Keratinocyte (primary cell): ENCODE measurements around the gene TSHZ2. TPM values are rescaled to one million over a fixed set of nuclear protein-coding genes. Genes with fewer than 3 reads are reported as not detected.

Experiments
- DNase-seq: peaks from one replicate; pipeline ENCODE4 v3.0.0-alpha.2; 2011; ENCODE audit warnings: low read depth, missing footprints, low spot score
- FAIRE-seq: peaks from 2 replicates; lab custom pipeline; 2011; peaks lifted over from hg19 to GRCh38; lab: Jason Lieb, UNC
- H2AFZ ChIP-seq: 2 replicates; pipeline ENCODE4 v1.6.0; 2012; ENCODE audit warnings: low read length, control low read depth, inconsistent platforms; ENCODE audit not compliant: control insufficient read depth
- H3K27ac ChIP-seq: 2 replicates; pipeline ENCODE4 v1.5.1; 2011; ENCODE audit warnings: low read length; ENCODE audit not compliant: control insufficient read depth, insufficient read depth
- H3K27me3 ChIP-seq: 3 replicates; pipeline ENCODE4 v1.6.0; 2011; ENCODE audit warnings: low read length; ENCODE audit not compliant: control insufficient read depth, insufficient read depth; ENCODE audit errors: extremely low read depth
- H3K36me3 ChIP-seq, 2 experiments: 2 replicates in 1 of 2; 3 replicates in 1 of 2; pipeline ENCODE4 v1.5.1; 2011; ENCODE audit warnings: low read length in 2 of 2, mild to moderate bottlenecking in 1 of 2; ENCODE audit not compliant: control insufficient read depth in 2 of 2, insufficient read depth in 2 of 2; ENCODE audit errors: extremely low read depth in 1 of 2
- H3K4me1 ChIP-seq: 3 replicates; pipeline ENCODE4 v1.5.1; 2011; ENCODE audit warnings: low read length; ENCODE audit not compliant: control insufficient read depth, insufficient read depth; ENCODE audit errors: extremely low read depth
- H3K4me2 ChIP-seq: 3 replicates; pipeline ENCODE4 v1.6.0; 2011; ENCODE audit warnings: low read depth, low read length; ENCODE audit not compliant: control insufficient read depth, insufficient read depth; ENCODE audit errors: extremely low read depth
- H3K4me3 ChIP-seq, 3 experiments: fragments of 200-600 bp in 1 of 3; sonication (generic) in 1 of 3; 2 replicates in 2 of 3; 3 replicates in 1 of 3; pipeline ENCODE4 v1.5.1; 2011 to 2016; ENCODE audit warnings: low read length in 3 of 3, mild to moderate bottlenecking in 3 of 3, control low read depth in 2 of 3, inconsistent platforms in 1 of 3, low read depth in 1 of 3, mixed read lengths in 1 of 3, mixed run types in 1 of 3, moderate library complexity in 1 of 3; ENCODE audit not compliant: control insufficient read depth in 2 of 3, insufficient read depth in 2 of 3; ENCODE audit errors: extremely low read depth in 1 of 3
- H3K79me2 ChIP-seq: 2 replicates; pipeline ENCODE4 v1.6.0; 2012; ENCODE audit warnings: low read length; ENCODE audit not compliant: control insufficient read depth, insufficient read depth
- H3K9ac ChIP-seq: 3 replicates; pipeline ENCODE4 v1.6.0; 2011; ENCODE audit warnings: low read length; ENCODE audit not compliant: control insufficient read depth, insufficient read depth; ENCODE audit errors: extremely low read depth
- H3K9me1 ChIP-seq: 3 replicates; pipeline ENCODE4 v1.6.0; 2011; ENCODE audit warnings: low read length; ENCODE audit not compliant: control insufficient read depth, insufficient read depth; ENCODE audit errors: extremely low read depth
- H3K9me3 ChIP-seq: 2 replicates; pipeline ENCODE4 v1.5.1; 2012; ENCODE audit warnings: low read depth, low read length; ENCODE audit not compliant: control insufficient read depth
- H4K20me1 ChIP-seq: 3 replicates; pipeline ENCODE4 v1.6.0; 2011; ENCODE audit warnings: low read length; ENCODE audit not compliant: control insufficient read depth, insufficient read depth; ENCODE audit errors: extremely low read depth
- EZH2 ChIP-seq: IDR thresholded peaks from one replicate; pipeline ENCODE4 v1.6.1; 2012; ENCODE audit warnings: inconsistent platforms, mild to moderate bottlenecking, low read length, moderate library complexity
- dilution Hi-C: fragments of 300-500 bp; cut with MboI; formaldehyde crosslinking; loops from one replicate; pipeline ENCODE4 v1.7.0; 2020; ENCODE audit warnings: low sequenced_read_pairs; ENCODE audit not compliant: extremely low pct_ligation_motif_present
- polyA plus RNA-seq, 5 experiments: library from polyadenylated mRNA; depleted of rRNA in 3 of 5; stranded (reverse) in 3 of 5; stranded (forward) in 1 of 5; unstranded in 1 of 5; fragments of >200 nt; gene quantifications; 1 replicate in 1 of 5; 2 replicates in 3 of 5; 3 replicates in 1 of 5; pipeline versions ENCODE4 v1.2.1 to v1.2.3, GENCODE V29; 2011 to 2012; ENCODE audit warnings: missing spikeins in 2 of 5, low read depth in 1 of 5, low replicate concordance in 1 of 5
- TF ChIP-seq, protein P1 (sequence below), 3 experiments: IDR thresholded peaks in 1 of 3; conservative IDR thresholded peaks in 1 of 3; optimal IDR thresholded peaks in 1 of 3; 2 replicates in 2 of 3; 3 replicates in 1 of 3; pipeline versions ENCODE3 to v1.5.1; 2011; ENCODE audit warnings: low read length in 3 of 3, mild to moderate bottlenecking in 3 of 3, moderate library complexity in 2 of 3, control low read depth in 1 of 3, inconsistent platforms in 1 of 3; ENCODE audit not compliant: insufficient read depth in 2 of 3; ENCODE audit errors: extremely low read depth in 1 of 3

TSHZ2 gene
- polyA plus RNA-seq, 1 donor (not counting 4 experiments of a cell fraction or from before 2014, with no cell fraction given), result 1.1 TPM

DNA sequence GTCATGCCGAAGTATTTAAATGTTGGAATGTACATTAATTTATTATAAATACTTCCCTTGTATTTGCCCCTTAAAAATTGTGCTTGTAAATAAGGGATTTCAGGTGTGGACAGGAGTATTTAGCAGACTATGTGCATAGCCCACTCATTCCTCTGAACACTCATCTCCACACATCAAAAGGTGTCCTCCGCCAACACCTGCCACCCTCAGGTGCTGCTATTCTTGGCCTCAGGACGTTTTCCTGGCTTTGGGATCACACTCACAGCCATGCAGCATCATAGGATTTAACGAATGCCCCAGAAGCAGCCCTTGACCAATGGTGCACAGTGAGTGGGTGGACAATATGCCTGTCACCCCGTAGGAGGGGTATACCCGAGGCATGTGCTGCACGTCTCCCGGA is 390.6 kb downstream of the TSHZ2 start:
- Histone ChIP-seq H3K9me1 (no peaks in the 10 kb centered on the region), H3K9ac (no peak overlapping the region), H3K4me3 (no peak overlapping the region), H3K9me3 (no peaks in the 10 kb centered on the region), H3K4me2 (no peak overlapping the region), H3K27ac (no peak overlapping the region), H3K27me3 (peaks cover 6% of the 10 kb centered on the region), H3K4me1 (no peaks in the 10 kb centered on the region), H2AFZ (no peak overlapping the region), H3K79me2 (no peaks in the 10 kb centered on the region), H4K20me1 (no peaks in the 10 kb centered on the region), H3K36me3 (no peaks in the 10 kb centered on the region)
- FAIRE-seq, result no peak
- TF ChIP-seq EZH2, result no peak
- TF ChIP-seq, protein P1, sequence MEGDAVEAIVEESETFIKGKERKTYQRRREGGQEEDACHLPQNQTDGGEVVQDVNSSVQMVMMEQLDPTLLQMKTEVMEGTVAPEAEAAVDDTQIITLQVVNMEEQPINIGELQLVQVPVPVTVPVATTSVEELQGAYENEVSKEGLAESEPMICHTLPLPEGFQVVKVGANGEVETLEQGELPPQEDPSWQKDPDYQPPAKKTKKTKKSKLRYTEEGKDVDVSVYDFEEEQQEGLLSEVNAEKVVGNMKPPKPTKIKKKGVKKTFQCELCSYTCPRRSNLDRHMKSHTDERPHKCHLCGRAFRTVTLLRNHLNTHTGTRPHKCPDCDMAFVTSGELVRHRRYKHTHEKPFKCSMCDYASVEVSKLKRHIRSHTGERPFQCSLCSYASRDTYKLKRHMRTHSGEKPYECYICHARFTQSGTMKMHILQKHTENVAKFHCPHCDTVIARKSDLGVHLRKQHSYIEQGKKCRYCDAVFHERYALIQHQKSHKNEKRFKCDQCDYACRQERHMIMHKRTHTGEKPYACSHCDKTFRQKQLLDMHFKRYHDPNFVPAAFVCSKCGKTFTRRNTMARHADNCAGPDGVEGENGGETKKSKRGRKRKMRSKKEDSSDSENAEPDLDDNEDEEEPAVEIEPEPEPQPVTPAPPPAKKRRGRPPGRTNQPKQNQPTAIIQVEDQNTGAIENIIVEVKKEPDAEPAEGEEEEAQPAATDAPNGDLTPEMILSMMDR (optimal IDR thresholded peaks at IDR 0.05 in 1 of 3, IDR thresholded peaks at IDR 0.05 in 1 of 3, conservative IDR thresholded peaks at IDR 0.05 in 1 of 3; ENCODE audit: extremely low read depth in 1 of 3, insufficient read depth in 2 of 3, low read length in 3 of 3), result no peak
- dilution Hi-C loops, result no loop called here
- DNase-seq, result no peak

DNA sequence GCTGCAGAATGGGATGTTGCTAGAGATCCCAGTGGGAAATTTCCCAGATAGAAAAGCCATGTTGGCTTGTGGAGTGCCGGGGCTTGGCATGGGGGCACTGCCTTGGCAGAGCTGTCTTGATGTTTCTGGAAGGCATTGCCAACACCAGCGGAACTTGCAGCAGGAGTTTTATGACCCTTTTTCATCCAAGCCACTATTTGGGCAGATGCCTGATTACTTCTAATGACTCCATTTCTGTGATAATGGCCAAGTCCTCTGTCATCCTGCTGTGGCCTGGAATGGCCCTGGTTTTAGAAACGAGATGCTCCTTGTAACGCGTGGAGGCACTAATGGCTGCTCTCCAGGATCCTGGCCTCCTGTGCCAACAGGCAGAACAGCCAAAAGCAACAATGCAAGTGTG is 392.5 kb downstream of the TSHZ2 start:
- peaks cover 6% of the 10 kb centered on the region for H3K27me3 ChIP-seq
- no peak overlapping the region for H2AFZ ChIP-seq
- FAIRE-seq, result no peak
- no peak overlapping the region for H3K4me2 ChIP-seq
- H3K9me1 ChIP-seq, result no peaks in the 10 kb centered on the region
- no peak overlapping the region for H3K27ac ChIP-seq
- no peak for DNase-seq
- H3K9me3 ChIP-seq, result no peaks in the 10 kb centered on the region
- no peak for TF ChIP-seq EZH2
- TF ChIP-seq, protein P1 (optimal IDR thresholded peaks at IDR 0.05 in 1 of 3, IDR thresholded peaks at IDR 0.05 in 1 of 3, conservative IDR thresholded peaks at IDR 0.05 in 1 of 3; ENCODE audit: extremely low read depth in 1 of 3, insufficient read depth in 2 of 3, low read length in 3 of 3), result no peak
- no peaks in the 10 kb centered on the region for H3K79me2 ChIP-seq
- no peaks in the 10 kb centered on the region for H3K4me1 ChIP-seq
- H3K4me3 ChIP-seq, result no peak overlapping the region
- dilution Hi-C loops, result no loop called here
- H3K9ac ChIP-seq, result no peak overlapping the region
- H4K20me1 ChIP-seq, result no peaks in the 10 kb centered on the region
- H3K36me3 ChIP-seq, result no peaks in the 10 kb centered on the region
